GM20000 (cell line): Measurements from ENCODE around the gene CHRNA9.
A peak's percentile ranks its signal among the peaks of the same experiment; 100 is the strongest.

ENCODE experiments used
- DNase-seq: peaks from one replicate; pipeline ENCODE4 v3.0.0; 2012; ENCODE audit warnings: low spot score
- CTCF ChIP-seq: IDR thresholded peaks from 2 replicates; pipeline ENCODE4 v1.5.1; 2012; ENCODE audit warnings: mild to moderate bottlenecking, control low read depth; ENCODE audit errors: extremely low read depth, missing control alignments

The CHRNA9 gene

GRCh38 chr4:40303751-40304150 lies 31.4 kb upstream of the CHRNA9 start:
- no peak for DNase-seq
- no peak for TF ChIP-seq CTCF

- TF ChIP-seq CTCF = no peak
- DNase-seq = peak; percentile 51
Observed at GRCh38 chr4:40305328-40306170, 29.6 kb upstream of the CHRNA9 start.

GRCh38 chr4:40306226-40306625 lies 28.9 kb upstream of the CHRNA9 start:
- no peak for TF ChIP-seq CTCF
- no peak for DNase-seq

- DNase-seq = no peak
- no peak for TF ChIP-seq CTCF
Observed at GRCh38 chr4:40306976-40307375, 28.2 kb upstream of the CHRNA9 start.

GRCh38 chr4:40307627-40308497 lies 27.3 kb upstream of the CHRNA9 start:
- no peak for TF ChIP-seq CTCF

GRCh38 chr4:40308528-40309122 lies 26.5 kb upstream of the CHRNA9 start:
- no peak for TF ChIP-seq CTCF
- no peak for DNase-seq

More at GRCh38 chr4:40307627-40308497, 27.3 kb upstream of the CHRNA9 start:
- DNase-seq = peak; percentile 31

- TF ChIP-seq CTCF = peak; percentile 82
- DNase-seq = peak; percentile 62
Observed at GRCh38 chr4:40309250-40309774, 25.8 kb upstream of the CHRNA9 start.
